GM19328 (cell line): ENCODE measurements around the gene CENPP.

ENCODE experiments used
- ATAC-seq: cut with Tn5 transposase; IDR thresholded peaks from one replicate; pipeline ENCODE4 v1.9.1; 2021; ENCODE audit warnings: mild to moderate bottlenecking, moderate library complexity; ENCODE audit not compliant: unreplicated experiment

The CENPP gene

DNA sequence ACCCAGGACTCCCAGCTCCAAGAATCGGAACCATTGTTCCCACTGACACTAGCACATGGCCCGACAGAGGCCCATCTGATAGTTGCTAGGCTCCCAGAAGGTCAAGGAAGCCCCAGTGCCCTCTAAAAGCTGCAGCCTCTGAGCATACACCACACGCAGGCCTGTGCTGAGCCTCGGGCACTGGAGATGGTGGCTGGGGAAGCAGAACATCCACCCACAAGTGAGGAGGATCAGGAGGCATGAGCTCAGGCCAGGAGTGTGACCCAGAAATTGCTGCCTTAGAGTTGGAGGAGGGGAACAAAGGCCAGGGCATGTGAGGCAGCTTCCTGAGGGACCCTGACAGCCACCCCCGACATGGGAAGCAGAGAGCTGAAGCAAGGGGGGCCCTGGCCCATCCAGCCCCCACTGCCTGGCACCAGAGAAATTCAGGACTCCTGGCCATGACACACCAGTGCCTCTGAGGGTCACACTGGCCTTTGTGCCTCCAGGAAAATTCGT lies 322.8 kb downstream of the CENPP start:
- ATAC-seq, result no peak

DNA sequence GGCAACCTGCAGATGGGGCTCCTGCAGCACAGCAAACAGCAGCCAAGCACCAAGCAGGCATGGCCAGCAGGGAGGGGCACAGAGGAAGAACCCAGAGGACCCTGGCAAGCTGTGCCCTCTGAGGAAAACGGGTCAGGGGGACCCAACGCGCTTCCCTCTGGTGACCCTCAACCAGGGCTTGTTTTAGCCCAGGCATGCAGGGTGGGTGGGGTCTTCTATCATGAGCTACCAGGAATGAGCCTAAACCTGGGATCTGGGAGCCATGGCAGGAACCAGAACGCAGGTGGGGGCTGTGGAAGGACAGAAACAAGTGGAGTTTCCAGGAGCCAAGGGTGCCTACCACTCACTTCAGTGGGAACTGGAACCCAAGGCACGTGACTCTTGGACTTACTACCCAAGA lies 323.3 kb downstream of the CENPP start:
- ATAC-seq, result no peak

DNA sequence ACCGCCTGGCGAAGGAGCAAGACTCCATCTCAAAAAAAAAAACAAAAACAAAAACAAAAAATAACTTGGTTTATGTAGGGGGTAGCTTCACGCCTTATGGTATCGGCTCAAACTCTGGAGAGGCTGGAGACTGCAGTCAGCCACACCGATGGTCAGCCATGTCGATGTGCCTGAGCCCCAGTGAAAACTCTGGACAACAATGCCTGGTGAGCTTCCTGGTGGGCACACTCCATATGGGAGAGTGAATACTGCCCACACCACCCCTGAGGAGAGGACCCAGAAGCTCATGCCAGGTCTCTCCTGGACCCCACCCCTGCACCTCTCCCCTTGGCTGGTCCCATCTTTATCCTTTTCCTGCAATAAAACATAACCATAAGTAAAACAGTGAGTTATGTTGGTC lies 324.5 kb downstream of the CENPP start:
- ATAC-seq, result no peak

DNA sequence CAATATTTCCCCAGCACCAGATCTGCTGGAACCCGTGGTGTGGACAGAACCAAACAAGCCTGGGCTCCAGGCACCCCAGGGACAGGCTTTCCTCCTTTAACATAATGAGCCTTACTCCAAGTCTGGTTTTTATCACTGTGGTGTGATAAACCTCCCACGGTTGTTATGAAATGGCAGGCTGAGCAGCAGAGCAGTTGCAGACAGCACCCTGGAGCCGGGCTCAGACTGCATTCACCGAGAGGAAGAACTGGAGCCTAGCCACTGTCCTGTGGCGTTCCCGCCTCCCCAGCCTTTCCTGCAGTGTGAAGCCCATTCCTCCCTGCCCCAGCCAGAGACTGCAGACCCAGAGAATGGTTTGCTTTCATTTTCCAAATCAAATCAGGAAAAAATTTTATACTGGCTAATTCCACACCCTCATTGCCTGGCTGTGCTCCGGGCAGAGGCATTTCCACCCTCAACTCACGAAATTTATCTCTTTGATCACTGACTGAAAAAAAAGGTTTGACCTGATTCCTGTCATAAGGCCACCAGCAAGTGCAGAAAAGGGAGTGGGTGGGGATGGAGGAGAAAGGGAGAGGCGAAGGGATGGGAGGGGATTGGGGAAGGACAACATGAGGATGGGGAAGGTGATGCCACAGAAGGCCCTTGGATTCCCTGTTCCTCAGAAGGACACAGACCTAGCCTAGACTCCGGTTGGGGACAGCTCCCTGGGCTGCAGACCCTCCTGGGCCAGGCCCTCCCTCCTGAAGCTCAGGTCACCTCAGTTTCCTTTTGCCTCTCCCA lies 325.3 kb downstream of the CENPP start:
- no peak for ATAC-seq

DNA sequence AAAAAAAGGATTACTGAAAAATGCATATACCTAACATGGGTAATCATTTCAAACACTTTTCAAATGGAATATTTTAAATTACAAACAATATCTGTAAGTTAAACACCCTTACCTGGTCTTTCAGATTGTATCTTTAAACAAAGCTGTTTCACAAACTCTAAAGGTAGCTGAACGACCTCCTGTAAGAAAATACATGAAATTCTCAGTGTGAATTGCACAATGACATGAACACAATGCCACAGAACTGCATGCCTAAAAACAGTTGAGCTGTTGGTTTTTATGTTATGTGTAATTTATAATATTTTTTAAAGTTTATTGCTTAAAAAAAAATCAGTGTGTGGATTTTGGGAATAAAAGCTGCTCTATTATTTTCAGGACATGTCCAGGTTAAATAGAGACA lies 326.7 kb downstream of the CENPP start:
- ATAC-seq, result no peak

DNA sequence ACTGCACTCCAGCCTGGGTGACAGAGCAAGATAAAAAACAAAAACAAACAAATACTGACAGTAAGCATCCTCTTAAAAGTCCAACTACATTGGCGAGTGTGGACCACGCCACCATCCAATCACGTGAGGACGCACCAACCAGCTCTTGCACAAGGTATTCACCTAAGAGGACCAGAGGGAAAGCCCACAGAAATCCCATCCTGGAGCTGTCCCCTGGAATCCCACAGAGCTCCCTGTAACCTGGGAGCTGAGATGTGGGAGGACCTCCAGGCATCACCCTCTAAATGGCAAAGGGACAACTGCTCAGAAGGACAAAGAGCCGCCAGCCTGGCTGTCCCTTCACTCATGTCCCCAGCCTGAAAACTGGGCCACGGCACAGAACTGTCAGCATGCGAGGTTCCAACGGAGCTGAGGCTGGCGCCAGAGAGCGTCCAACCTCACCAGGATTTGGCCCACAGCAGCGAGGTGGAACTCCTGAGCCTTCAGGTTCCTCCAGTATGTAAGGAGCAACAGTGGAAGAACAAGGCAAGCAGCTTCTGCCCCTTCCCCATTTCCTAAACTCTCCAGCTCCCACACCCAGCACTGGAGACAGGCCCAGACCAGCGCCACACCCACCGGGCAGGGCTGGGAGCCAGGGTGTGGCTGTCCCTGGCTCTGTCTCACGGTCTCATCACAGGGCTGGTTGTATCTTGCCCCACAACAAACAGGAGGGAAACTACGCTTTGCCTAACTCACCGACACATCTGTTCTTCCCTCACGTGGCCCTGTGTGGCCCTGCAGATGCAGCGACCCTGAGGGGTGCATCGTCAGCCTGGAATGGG lies 328.9 kb downstream of the CENPP start:
- ATAC-seq, result no peak

DNA sequence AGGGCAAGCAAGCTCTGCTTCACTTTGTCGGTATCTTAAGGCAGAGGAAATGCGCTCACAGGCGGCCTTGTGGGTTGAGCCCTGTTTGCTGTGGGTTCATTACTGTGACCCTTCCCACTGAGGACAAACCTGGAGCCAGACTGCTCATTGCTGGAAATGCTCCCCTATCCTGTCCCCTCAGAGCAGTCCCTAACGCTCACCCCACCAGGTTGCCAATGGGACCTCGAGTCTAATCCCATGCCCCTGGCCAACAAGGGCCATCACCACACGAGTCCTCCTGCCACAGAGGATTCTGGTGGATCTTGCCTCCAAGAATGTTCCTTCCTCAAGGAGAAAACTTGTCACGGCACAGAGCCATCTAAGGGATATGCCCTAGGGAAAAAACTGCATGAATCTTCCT lies 329.6 kb downstream of the CENPP start:
- ATAC-seq, result no peak

DNA sequence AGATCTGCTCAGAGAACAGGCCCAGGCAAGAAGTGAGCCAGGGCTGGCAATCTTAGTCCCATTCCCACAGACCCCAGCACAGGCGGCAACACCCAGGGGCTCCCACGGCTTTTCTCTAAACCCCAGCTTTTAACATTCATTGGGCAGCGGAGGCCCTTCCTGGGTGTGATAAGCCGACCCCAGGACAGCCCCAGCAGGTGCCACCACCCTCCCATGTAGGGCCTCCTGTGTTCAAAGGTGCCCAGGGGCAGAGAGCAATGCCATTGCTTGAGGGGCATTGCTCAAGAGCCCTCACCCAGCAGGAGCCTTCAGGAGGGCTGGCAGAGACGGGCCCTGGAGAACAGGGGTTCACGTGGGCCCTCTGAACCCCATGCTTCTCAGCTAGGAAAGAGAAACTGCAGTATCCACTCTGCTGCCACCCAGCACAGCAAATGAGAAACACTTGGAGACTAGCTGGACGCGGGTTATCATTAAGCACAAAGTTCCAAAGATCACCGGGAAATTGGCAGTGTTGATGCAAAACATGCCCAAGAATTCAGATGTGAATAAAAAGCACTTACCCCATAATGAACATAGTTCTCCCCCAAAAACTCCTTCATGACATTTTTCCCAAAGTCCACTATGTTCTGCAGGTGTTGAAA lies 330.3 kb downstream of the CENPP start:
- no peak for ATAC-seq

DNA sequence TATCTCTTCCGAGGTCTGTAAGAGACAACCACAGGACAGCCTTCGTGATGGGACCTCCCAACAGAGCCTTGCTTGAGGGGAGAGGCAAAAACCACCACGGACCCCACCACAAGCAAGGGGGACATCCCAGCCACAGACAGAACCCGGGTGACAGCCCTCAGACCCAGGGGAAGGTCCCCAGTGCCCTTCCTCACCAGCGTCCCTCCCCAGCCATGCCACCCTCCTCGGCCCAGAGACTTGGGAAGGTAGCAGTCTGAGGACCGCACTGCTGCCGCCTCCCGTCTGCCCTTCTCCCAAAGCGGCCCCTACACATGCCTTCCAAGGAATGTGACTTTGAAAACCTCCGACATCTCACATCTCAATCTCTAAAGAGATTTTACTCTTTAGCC lies 330.8 kb downstream of the CENPP start:
- no peak for ATAC-seq

DNA sequence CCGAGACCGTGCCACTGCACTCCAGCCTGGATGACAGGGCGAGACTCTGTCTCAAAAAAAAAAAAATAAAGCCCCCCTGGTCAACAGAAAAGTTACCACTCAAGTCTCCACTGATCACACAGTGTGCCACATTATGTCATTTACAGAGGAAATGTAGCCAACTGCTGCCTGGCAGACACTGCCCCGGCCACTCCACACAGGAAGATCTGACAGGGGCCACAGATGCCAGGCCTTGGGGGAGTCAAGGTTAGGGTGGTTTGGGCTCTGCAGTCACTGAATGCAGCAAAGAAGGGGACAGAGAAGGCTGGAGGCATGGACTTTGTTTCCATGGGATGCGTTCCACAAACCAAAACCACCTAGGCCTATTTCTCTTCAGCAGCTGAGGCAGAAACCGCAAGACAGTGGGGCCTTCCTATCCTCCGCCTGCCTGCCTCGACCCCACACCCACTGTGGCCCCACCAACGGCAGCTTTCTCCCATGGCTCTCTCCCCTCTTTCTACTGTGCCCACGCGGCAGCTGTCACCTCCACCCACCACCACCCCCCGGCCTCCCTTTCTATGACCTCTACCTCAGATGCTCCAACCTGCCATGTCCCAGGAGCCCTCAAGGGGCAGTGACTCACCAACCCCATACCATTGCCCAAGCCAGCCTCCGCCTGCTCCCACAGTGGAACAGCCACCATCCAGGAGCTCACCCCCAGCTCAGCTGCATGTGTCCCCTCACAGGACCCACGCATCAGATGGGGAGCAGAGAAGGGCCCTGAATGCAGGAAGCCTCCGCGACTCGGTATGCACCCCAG lies 331.7 kb downstream of the CENPP start:
- no peak for ATAC-seq

DNA sequence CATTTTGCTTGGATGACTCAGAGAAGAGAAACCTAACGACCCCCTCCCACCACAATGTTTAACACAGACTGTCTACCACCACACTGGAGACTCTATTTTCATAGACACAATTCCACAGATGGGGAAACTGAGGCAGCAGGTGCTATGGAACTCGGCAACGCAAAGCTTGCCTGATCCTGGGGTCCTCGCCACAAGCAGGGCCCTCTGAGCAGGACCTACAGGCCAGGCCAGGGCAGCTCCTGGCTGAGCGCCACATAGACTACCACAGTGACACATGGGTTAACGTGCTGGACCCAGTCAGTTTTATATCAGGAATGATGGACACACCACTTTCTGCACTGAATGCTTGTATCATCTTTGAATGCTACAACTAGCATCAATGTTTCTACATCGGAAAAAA lies 332.4 kb downstream of the CENPP start:
- ATAC-seq, result no peak

DNA sequence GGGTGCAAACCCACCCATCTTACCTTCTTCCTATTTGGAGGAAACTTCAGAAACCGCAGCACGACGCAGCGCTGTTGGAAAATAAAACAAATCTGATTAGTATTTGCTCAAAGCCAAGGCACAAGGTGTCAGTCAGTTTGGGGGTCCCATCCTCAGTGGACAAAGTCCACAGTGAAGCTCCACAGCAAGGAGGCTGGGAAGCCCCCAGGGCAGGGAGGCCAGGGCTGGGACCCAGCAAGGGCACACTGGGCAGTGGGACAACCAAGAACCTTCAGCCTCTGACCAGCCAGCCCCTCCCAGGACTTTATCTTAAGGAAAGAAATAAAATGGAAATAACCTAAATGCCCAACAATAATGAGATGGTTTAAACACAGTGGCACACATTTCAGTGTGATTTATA lies 332.9 kb downstream of the CENPP start:
- no peak for ATAC-seq

DNA sequence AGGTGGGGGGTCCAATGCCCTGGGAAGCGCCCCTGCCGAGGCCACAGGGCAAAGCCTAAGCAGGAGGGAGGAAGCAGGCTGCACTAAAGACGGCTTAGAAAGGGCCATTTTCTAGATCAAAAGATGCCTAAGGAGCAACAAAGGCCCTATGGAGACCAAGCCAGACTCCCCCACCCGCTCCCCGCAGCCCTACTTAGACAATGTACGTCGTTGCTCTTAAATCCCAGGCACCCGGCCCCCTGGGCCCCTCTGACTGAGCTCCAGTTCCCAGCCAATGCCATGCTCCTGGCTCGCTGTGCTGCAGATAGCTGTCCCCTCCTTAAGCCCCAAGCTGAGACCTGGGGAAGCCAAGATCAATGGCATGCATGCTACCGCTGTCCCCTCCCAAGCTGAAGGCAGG lies 333.8 kb downstream of the CENPP start:
- ATAC-seq, result no peak

DNA sequence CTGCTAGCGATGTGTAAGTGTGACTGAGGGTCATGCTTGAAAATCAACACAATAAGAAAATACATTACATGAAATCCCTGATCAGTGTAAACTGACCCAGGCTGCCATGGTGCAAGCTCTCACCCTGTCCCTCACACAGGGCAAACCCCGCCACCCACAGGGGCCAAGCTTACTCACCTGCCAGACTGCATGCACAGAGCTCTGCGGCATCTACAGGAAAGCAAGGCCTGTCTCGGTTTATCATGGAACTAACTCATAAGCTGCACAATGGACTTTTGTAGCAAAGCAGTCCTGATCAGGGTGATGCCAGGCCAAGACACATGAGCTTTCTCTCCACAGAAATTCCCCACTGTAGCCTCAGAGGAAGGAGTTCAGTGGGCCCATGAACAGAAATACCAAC lies 334.5 kb downstream of the CENPP start:
- ATAC-seq, result no peak

DNA sequence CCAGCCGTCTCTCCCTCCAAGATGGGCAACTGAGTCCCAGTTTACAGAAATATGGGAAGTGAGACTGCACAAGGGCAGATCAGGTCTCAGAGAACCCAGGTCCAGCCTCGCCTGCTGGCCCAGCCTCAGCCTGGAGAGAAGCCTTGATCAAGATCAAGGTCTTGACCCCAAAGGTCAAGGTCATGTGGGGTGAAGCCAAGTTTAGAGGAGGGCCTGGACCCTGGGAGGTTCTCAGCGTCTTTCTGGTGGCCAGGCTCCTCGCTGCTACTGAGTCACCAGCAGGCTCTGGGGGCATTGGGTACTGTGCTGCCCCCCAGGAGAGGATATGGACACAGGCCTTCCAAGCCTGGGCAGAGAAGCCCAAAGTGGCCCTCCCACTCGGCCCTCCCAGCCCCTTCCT lies 335.4 kb downstream of the CENPP start:
- no peak for ATAC-seq

DNA sequence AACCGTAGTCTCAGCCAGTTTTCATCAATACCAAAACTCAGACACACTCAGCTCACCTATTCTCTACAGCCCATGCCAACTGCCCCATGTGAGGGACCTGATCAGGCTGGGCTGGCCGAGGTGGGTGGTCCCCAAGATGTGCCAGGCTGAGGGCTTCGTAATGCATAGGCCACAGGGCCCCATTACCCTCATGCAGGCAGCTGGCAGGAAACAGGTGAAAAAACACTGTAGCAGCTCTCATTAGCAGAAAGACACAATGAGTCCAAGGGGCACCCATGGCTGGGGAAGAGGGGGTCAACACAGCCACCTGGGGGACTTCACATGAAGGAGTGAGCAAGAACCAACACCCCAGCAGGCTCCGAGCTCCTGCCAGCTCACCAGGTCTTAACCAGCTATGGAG lies 336.0 kb downstream of the CENPP start:
- no peak for ATAC-seq

DNA sequence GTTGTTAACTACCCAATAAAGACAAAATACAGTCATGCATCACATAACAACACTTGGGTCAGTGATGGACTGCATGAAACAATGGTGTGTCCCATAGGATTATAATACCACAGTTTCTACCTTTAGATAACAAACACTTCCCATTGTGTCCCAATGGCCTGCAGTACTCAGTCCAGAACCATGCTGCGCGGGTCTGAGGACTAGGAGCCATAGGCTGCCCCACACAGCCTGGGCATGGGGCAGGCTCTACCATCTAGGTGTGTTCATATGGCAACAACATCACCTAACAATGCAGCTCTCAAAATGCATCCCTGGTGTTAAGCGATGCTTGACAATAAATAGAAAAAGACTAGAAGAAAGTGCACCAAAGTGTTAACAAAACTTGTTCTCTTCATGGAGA lies 337.4 kb downstream of the CENPP start:
- ATAC-seq, result no peak

DNA sequence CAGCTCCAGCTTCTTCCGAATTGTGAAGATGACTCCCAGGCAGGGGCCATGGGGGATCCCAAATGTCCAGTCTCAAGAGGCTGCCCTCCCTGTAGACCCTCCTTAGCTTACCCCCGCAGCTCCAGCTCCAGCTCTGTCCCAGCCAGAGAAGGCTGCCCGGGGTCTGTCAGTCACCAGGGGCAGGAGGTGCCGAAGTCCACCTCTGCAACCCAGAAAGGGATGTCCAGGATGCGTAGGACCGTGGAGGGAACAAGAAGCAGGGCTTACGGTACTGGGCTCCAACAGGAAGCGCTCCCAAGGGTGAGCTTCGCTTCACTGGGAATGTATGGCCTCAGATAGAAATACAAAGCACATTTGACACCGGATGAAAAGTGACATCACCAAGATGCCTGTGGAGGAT lies 338.2 kb downstream of the CENPP start:
- no peak for ATAC-seq

DNA sequence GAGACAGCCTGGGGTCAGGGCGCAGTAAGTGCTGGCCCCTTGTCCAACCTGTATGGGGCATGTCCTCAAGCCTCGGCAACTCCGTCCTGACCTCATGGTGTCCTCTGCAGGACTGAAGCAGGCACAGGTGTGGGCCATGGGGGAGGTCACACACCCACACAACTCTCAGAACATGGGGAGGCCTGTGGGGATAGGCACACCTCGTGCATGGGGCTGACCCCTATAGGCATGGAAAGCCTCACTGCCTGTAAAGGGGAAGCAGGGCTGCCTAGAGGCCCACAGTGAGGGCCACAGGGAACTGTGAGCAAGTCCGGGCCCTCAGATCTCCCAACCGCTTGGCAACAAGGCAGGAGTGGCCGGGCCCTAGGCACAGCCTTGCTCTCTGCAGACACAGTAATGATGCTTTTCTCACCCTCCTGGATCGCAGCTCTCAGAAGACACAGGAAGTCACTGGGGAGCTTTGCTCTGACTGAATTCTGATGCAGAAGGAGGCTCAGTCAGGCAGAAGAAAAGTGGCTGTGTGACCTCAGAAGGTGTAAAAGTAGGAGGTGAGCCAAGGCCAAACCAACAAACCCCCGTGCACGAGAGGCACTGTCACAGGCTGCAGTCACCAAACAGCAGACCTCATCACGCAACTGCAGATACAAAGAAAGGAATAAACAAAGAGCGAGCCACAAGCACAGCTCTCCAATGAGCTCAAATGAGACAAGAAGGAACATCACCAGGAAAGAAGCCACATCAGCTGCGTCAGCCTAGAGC lies 338.8 kb downstream of the CENPP start:
- no peak for ATAC-seq

DNA sequence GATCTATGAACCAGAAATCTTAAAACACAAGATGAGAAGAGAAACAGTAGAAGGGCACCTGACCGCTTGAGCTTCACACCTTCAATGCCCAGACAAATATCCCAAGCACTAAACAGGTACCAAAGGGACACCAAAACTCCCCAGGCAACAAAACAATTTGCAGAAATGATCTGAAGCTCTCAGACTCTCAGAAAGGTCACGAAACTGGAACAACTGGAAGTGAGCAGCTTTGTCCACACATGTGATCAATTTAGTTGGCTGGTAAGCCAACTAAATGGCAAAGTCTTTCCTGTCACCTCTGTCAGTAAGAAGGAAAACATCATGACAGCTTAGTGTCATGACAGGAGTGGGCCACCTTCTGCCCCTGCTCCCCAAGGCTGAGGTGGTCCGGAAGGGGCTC lies 340.1 kb downstream of the CENPP start:
- no peak for ATAC-seq
